Psoas muscle (tissue), 8 donors: ENCODE data around the gene MRTFA. TPM values are rescaled to one million over a fixed set of nuclear protein-coding genes. Genes with fewer than 3 reads are reported as not detected.

Experiments
- ATAC-seq, 4 donors: fragments of 200-7000 bp; cut with Tn5 transposase; one replicate each; pipeline ENCODE4 v1.9.1; 2020; ENCODE audit warnings: moderate library complexity in 3 of 4, mild to moderate bottlenecking in 2 of 4
- DNase-seq, 2 donors: peaks; one replicate each; pipeline ENCODE4 v3.0.0-alpha.2; 2020
- H3K27ac ChIP-seq: fragments of 200-600 bp; one replicate; pipeline ENCODE4 v1.8.0; 2022
- H3K27me3 ChIP-seq, 3 donors: fragments of 200-600 bp in 1 of 3; one replicate each; pipeline versions ENCODE4 v1.6.1 to v1.8.0; 2013 to 2022; ENCODE audit warnings: low read length in 2 of 3, mild to moderate bottlenecking in 2 of 3, moderate library complexity in 1 of 3; ENCODE audit not compliant: insufficient read depth in 3 of 3
- H3K36me3 ChIP-seq, 2 donors: fragments of 200-600 bp in 1 of 2; one replicate each; pipeline versions ENCODE4 v1.6.1 to v1.8.0; 2013 to 2022; ENCODE audit warnings: low read depth in 1 of 2, mild to moderate bottlenecking in 1 of 2, moderate library complexity in 1 of 2; ENCODE audit not compliant: insufficient read depth in 1 of 2
- H3K4me1 ChIP-seq: fragments of 200-600 bp; one replicate; pipeline ENCODE4 v1.8.0; 2022
- H3K4me3 ChIP-seq: fragments of 200-600 bp; one replicate; pipeline ENCODE4 v1.8.0; 2022; ENCODE audit warnings: mild to moderate bottlenecking
- H3K9me3 ChIP-seq: fragments of 200-600 bp; one replicate; pipeline ENCODE4 v1.8.0; 2022
- WGBS, 3 donors: extraction: QIAGEN DNeasy Blood & Tissue Kit; methylation state at CpG; one replicate each; pipeline versions ENCODE4 v1.1.6 to v1.1.7; 2013; 5-methylcytosine and 5-hydroxymethylcytosine counted together
- intact Hi-C, 2 donors: fragments of 100-400 bp; cut with DNase I; formaldehyde crosslinking; loops; one replicate each; pipeline versions ENCODE4 v1.11.0 to v1.14.2; 2022
- polyA plus RNA-seq, 3 donors: library from polyadenylated mRNA; stranded (reverse); fragments of 200-250 nt; gene quantifications; one replicate each; pipeline ENCODE4 v1.2.3, GENCODE V29; 2013
- total RNA-seq, 4 donors: library from RNA; stranded (reverse); fragmentation: NEBNext Ultra II Directional in 2 of 4; extraction: Animal tissue kit (Norgen Biotek cat#: 25700) in 2 of 4; gene quantifications; one replicate each; pipeline versions ENCODE4 v1.2.1 to v1.2.4, GENCODE V29; 2021 to 2023
- TF ChIP-seq, protein P1 (sequence below): fragments of 200-600 bp; IDR thresholded peaks from one replicate; pipeline ENCODE4 v1.8.0; 2022; ENCODE audit warnings: antibody characterized with exemption
- donor health status: healthy with polysubstance abuse.
- donor health status: DM: no; HTN: no; CAD: no; lungs with moderate emphysema.
- donor health status: Bipolar disorder and iron deficiency.
- donor health status: healthy.
- donor health status: DM: yes; HTN: yes; CAD: no.
- donor health status: DM: no; HTN: no; CAD: no.
- donor health status: DM: no; HTN: no; CAD: no.
- donor health status: DM: yes; HTN: yes; CAD: no.

The MRTFA gene
- total and polyA plus RNA-seq, 7 donors = 10.1 to 24.0 (median 15.7) TPM

DNA sequence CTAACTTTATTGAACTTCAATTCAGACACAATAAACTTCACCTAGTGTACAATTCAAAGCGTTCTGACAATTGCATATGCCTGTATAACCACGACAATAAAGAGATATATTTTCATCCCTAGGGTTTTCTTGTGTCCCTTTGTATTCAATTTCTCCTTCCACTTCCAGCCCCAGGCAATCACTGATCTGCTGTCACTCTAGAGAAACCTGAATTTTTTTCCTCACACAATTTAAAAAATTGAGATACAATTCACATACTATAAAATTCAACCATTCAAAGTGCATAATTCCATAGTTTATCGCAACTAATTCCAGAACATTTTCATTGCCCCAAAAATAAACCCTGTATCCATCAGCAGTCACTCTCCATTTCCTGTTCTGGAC, 116.6 kb downstream of the MRTFA start:
- 88 to 91% (median 89%) methylated on average over 3 of the region's 3 CpGs for WGBS, 3 donors
- Histone ChIP-seq H3K9me3 (no peaks in the 10 kb centered on the region), H3K4me1 (peaks cover 4% of the 10 kb centered on the region), H3K36me3 (peaks cover 0 to 9% of the 10 kb centered on the region in 2 donors), H3K27me3 (no peaks in the 10 kb centered on the region), H3K27ac (no peak overlapping the region), H3K4me3 (no peak overlapping the region)
- DNase-seq (no peak), ATAC-seq (no peak)
- TF ChIP-seq, protein P1, sequence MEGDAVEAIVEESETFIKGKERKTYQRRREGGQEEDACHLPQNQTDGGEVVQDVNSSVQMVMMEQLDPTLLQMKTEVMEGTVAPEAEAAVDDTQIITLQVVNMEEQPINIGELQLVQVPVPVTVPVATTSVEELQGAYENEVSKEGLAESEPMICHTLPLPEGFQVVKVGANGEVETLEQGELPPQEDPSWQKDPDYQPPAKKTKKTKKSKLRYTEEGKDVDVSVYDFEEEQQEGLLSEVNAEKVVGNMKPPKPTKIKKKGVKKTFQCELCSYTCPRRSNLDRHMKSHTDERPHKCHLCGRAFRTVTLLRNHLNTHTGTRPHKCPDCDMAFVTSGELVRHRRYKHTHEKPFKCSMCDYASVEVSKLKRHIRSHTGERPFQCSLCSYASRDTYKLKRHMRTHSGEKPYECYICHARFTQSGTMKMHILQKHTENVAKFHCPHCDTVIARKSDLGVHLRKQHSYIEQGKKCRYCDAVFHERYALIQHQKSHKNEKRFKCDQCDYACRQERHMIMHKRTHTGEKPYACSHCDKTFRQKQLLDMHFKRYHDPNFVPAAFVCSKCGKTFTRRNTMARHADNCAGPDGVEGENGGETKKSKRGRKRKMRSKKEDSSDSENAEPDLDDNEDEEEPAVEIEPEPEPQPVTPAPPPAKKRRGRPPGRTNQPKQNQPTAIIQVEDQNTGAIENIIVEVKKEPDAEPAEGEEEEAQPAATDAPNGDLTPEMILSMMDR = no peak
- intact Hi-C loops = no loop called here

DNA sequence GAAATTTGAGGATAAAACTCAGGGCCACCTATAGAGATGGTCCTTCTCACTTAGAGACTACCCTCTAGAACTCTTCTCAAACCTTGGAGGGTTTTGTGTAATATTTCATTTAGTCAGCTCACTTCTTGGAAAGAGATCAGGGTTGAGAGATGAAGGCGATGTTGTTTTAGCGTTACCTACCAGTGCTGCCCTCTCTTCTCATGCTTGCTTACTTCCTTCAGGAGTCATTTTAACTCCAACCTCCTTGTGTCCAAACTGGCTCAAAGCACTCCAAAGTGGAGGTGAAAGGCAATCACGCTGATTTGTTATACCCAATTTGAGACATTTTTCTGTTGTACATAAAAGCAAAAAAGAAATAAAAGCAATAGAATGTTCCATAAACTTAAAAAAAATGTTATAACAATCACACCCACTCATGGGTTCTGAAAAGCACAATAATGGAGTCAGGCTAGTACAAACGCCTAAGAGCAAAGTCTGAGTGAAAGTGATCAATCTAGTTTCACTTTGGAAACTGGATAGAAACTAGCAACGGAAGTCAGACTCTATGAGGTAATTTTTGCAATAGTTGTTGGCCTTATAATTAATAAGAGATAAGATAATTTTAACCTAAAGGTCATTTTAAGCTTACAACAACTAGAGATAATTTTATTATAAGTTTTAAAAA, 117.1 kb downstream of the MRTFA start:
- peaks cover 4% of the 10 kb centered on the region for H3K4me1 ChIP-seq
- no peak overlapping the region for H3K27ac ChIP-seq
- intact Hi-C loops = no loop called here
- no peaks in the 10 kb centered on the region for H3K27me3 ChIP-seq
- TF ChIP-seq, protein P1 = no peak
- WGBS, 3 donors = 83 to 86% (median 85%) methylated on average over 5 of the region's 5 CpGs
- ATAC-seq = no peak
- H3K9me3 ChIP-seq = no peaks in the 10 kb centered on the region
- peaks cover 0 to 9% of the 10 kb centered on the region in 2 donors for H3K36me3 ChIP-seq
- DNase-seq = no peak
- H3K4me3 ChIP-seq = no peak overlapping the region

DNA sequence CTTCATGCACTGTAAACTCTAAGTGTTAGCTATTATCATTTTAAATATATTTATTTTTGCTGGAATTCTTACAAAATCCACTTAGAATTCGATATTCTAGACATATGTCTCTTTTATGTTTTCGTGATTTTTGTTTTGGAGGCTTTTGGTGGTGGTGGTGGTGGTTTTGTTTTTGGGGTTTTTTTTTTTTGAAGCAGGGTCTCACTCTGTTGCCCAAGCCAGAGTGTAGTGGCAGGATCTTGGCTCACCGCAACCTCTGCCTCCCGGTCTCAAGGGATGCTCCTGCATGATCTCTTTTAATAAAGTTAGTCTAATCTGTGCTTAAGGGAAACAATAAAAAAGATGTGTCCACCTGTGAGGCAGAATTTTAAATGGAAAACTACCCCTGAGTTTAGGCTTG, 117.7 kb downstream of the MRTFA start:
- TF ChIP-seq, protein P1 = no peak
- intact Hi-C loops = no loop called here
- peaks cover 4% of the 10 kb centered on the region for H3K4me1 ChIP-seq
- ATAC-seq = no peak
- peaks cover 0 to 9% of the 10 kb centered on the region in 2 donors for H3K36me3 ChIP-seq
- 85 to 93% (median 92%) methylated on average over 4 of the region's 4 CpGs for WGBS, 3 donors
- H3K27me3 ChIP-seq = no peaks in the 10 kb centered on the region
- DNase-seq = no peak
- H3K9me3 ChIP-seq = no peaks in the 10 kb centered on the region
- H3K27ac ChIP-seq = no peak overlapping the region
- no peak overlapping the region for H3K4me3 ChIP-seq

DNA sequence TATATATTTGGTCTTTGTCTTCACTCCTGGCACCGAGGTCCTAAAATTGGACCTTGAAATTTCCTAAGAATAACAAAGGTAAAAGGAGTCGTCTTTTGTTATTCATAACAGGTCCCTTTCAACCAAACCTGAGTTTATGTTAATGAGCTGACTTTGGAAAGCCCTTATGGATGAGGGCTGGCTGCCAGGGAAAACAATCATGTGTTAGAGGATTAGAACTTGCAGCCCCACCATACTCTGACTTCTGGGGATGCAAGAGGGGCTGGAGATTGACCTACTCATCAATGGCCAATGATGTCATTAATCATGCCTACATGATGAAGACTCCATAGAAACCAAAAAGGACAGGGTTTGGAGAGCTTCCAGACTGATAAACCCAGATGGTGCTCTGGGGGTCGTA, 118.9 kb downstream of the MRTFA start:
- Histone ChIP-seq H3K9me3 (no peaks in the 10 kb centered on the region), H3K27ac (no peak overlapping the region), H3K27me3 (no peaks in the 10 kb centered on the region), H3K4me3 (no peak overlapping the region), H3K36me3 (peaks cover 0 to 9% of the 10 kb centered on the region in 2 donors), H3K4me1 (peaks cover 9% of the 10 kb centered on the region)
- ATAC-seq (no peak), DNase-seq (no peak)
- WGBS, 3 donors = 80 to 84% (median 80%) methylated on average over 3 of the region's 3 CpGs
- intact Hi-C loops = no loop called here
- TF ChIP-seq, protein P1 = no peak

DNA sequence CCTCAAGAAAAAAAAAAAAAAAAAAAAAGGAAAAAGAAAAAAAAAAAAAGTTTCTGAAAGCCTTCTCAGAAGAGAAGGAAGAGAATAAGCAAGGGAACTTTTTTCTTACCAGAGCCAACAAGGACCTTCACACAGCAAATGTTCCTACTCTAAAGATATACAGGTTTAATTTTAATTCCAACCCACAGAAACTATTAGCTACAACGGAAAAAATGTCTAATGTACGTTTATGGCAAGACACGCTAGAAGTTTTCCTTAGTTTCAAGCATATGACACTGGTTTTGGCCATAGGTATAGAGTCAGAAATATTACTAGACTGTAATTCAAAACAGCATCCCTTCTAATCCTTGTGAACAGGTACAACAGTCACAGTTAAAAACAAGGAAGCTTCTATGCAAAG, 120.1 kb downstream of the MRTFA start:
- H3K4me3 ChIP-seq = no peak overlapping the region
- 72 to 81% (median 75%) methylated on average over 3 of the region's 3 CpGs for WGBS, 3 donors
- no peaks in the 10 kb centered on the region for H3K9me3 ChIP-seq
- no peaks in the 10 kb centered on the region for H3K27me3 ChIP-seq
- peaks cover 0 to 9% of the 10 kb centered on the region in 2 donors for H3K36me3 ChIP-seq
- H3K4me1 ChIP-seq = peaks cover 20% of the 10 kb centered on the region
- ATAC-seq = no peak
- no peak for DNase-seq
- no peak overlapping the region for H3K27ac ChIP-seq
- TF ChIP-seq, protein P1 = no peak
- intact Hi-C loops = no loop called here
